ACC112 (cell line): ENCODE measurements around the gene DYNC1H1.
"Not testable (repeated sequence)": the region's sequence is repeated elsewhere in the genome, so short reads cannot be mapped to it uniquely, and the experiment has no call there.

Experiments
- H2AFZ ChIP-seq: fragments of 200-600 bp; sonication (generic); one replicate; pipeline ENCODE4 v1.6.0; 2017; ENCODE audit warnings: antibody characterized with exemption, low read length; ENCODE audit not compliant: unreplicated experiment
- H3K27ac ChIP-seq: fragments of 200-600 bp; sonication (generic); 2 replicates; pipeline ENCODE4 v1.5.1; 2014; ENCODE audit warnings: low read depth, mild to moderate bottlenecking, antibody characterized with exemption, low read length, moderate library complexity
- H3K27me3 ChIP-seq: fragments of 200-600 bp; sonication (generic); 2 replicates; pipeline ENCODE4 v1.6.1; 2014; ENCODE audit warnings: mild to moderate bottlenecking, antibody characterized with exemption, low read length, moderate library complexity, mixed read lengths; ENCODE audit not compliant: insufficient read depth
- H3K36me3 ChIP-seq: fragments of 200-600 bp; sonication (generic); 2 replicates; pipeline ENCODE4 v1.6.1; 2016; ENCODE audit warnings: mild to moderate bottlenecking, antibody characterized with exemption, low read length, moderate library complexity, mixed read lengths; ENCODE audit not compliant: insufficient read depth
- H3K4me1 ChIP-seq: fragments of 200-600 bp; sonication (generic); one replicate; pipeline ENCODE4 v1.6.1; 2016; ENCODE audit warnings: low read length, mixed read lengths; ENCODE audit not compliant: insufficient read depth, unreplicated experiment, control insufficient read depth
- H3K4me3 ChIP-seq: fragments of 200-600 bp; sonication (generic); 2 replicates; pipeline ENCODE4 v1.5.1; 2014; ENCODE audit warnings: mild to moderate bottlenecking, low read depth, low read length
- H3K79me2 ChIP-seq: fragments of 200-600 bp; sonication (generic); one replicate; pipeline ENCODE4 v1.6.0; 2016; ENCODE audit warnings: low read length; ENCODE audit not compliant: control insufficient read depth, unreplicated experiment, insufficient read depth

DYNC1H1 gene

DNA sequence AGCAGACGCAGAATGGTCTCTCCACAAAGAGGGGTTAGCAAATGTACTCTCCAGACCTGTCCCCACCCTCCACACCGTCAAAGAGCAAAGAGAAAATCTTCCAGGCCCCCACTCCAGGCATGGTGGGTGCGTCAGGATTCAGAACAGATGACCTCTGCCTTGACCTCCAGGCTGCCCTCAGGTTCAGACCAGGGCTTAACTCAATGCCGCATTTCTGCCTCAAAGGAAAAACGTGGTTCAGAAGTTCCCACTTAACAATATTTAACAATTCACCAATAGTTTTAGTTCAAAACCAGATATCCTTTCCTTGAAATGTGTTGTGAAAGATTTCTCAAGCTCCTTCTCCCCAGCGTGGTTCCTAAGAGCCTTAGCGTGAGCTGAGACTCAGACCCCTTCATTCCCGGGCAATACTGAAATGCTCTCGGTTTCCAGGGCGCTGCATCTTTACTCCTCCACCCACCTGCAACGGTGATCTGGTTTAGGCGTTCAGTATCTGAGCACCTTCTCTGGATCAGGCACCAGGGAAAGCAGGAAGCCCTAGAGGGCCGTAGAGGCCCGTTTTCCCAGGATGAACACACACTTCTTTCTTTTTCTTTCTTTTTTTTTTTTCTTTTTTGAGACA is 99.5 kb downstream of the DYNC1H1 start:
- Histone ChIP-seq H3K4me1 (no peaks in the 10 kb centered on the region), H3K79me2 (no peaks in the 10 kb centered on the region), H3K27me3 (no peaks in the 10 kb centered on the region), H3K27ac (no peak overlapping the region), H3K36me3 (no peaks in the 10 kb centered on the region), H3K4me3 (no peak overlapping the region), H2AFZ (no peak overlapping the region)

DNA sequence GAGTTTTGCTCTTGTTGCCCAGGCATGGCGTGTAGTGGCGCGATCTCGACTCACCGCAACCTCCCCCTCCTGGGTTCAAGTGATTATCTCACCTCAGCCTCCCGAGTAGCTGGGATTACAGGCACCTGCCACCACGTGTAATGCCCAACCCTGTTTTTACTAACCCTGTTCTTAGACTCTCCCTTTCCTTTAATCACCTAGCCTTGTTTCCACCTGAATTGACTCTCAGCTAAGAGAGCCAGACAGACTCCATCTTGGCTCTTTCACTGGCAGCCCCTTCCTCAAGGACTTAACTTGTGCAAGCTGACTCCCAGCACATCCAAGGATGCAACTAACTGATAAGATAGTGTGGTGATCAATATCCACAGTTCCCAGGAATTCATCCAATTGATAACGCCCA is 100.2 kb downstream of the DYNC1H1 start:
- H3K79me2 ChIP-seq, H3K4me3 ChIP-seq, H3K4me1 ChIP-seq, H3K27me3 ChIP-seq, H3K27ac ChIP-seq, H3K36me3 ChIP-seq, H2AFZ ChIP-seq: not testable (repeated sequence)

DNA sequence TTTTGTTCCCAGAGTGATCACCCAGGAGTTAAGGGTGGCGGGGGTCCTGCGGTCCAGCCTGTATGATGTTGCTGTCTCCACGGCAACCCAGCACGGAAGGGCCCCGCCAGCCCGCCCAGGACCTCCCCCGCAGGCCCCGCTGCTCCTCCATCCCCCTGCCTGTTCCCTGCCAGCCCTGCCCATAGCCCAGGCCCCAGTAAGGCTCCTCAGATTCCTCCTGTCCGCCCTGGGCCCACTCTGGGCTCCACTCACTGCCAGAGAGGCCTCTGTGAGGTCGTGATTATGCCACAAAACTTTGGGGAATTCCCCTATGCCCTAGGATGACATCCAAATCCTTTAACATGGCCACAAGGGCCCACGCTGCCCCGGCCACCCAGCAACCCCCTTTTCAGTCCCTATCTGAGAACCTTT is 101.7 kb downstream of the DYNC1H1 start:
- H3K36me3 ChIP-seq = no peaks in the 10 kb centered on the region
- H2AFZ ChIP-seq = no peak overlapping the region
- no peak overlapping the region for H3K4me3 ChIP-seq
- H3K27ac ChIP-seq = no peak overlapping the region
- H3K79me2 ChIP-seq = no peaks in the 10 kb centered on the region
- no peaks in the 10 kb centered on the region for H3K27me3 ChIP-seq
- peaks cover under 1% of the 10 kb centered on the region for H3K4me1 ChIP-seq

GRCh38 chr14:102071283-102071998 is 107.1 kb downstream of the DYNC1H1 start:
- peaks cover 8% of the 10 kb centered on the region for H3K4me1 ChIP-seq
- no peaks in the 10 kb centered on the region for H3K36me3 ChIP-seq
- H2AFZ ChIP-seq = no peak overlapping the region
- no peak overlapping the region; the same call in 1 of the 2 replicates for H3K27ac ChIP-seq
- no peak overlapping the region for H3K4me3 ChIP-seq
- no peaks in the 10 kb centered on the region for H3K79me2 ChIP-seq
- no peaks in the 10 kb centered on the region for H3K27me3 ChIP-seq

GRCh38 chr14:102074415-102074964 is 110.1 kb downstream of the DYNC1H1 start:
- H3K36me3 ChIP-seq = peaks cover 1% of the 10 kb centered on the region; the same call in 1 of the 2 replicates
- no peak overlapping the region for H2AFZ ChIP-seq
- H3K79me2 ChIP-seq = no peaks in the 10 kb centered on the region
- no peak overlapping the region for H3K27ac ChIP-seq
- no peaks in the 10 kb centered on the region for H3K27me3 ChIP-seq
- H3K4me3 ChIP-seq = no peak overlapping the region
- peaks cover 8% of the 10 kb centered on the region for H3K4me1 ChIP-seq

GRCh38 chr14:102075155-102075554 is 110.8 kb downstream of the DYNC1H1 start:
- Histone ChIP-seq H3K79me2 (no peaks in the 10 kb centered on the region), H3K27me3 (no peaks in the 10 kb centered on the region), H3K4me1 (peaks cover 8% of the 10 kb centered on the region), H3K36me3 (peaks cover 8% of the 10 kb centered on the region), H3K4me3 (no peak overlapping the region), H3K27ac (no peak overlapping the region), H2AFZ (no peak overlapping the region)

DNA sequence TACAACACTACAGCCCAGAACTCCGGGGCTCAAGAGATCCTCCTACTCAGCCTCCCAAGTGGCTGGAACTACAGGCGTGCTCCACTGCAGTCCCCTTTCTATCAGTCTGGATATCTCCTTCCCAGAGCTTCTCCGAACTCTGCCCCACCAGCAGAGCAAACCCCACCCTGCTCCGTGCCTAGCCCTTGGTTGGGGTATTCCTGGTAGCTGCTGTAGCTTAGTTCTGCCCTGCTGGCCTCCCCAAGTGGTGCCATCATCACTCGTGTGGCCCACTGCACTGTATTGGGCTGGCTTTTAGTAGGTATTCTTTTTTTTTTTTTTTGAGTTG is 113.0 kb downstream of the DYNC1H1 start:
- Histone ChIP-seq H2AFZ (no peak overlapping the region), H3K36me3 (peaks cover 30% of the 10 kb centered on the region), H3K27me3 (no peaks in the 10 kb centered on the region), H3K27ac (no peak overlapping the region), H3K4me3 (no peak overlapping the region), H3K4me1 (peaks cover 5% of the 10 kb centered on the region), H3K79me2 (peaks cover 8% of the 10 kb centered on the region)

- H2AFZ ChIP-seq, H3K27me3 ChIP-seq, H3K27ac ChIP-seq, H3K4me3 ChIP-seq: not testable (repeated sequence)
- H3K4me1 ChIP-seq = peaks cover 15% of the 10 kb centered on the region
- peaks cover 40% of the 10 kb centered on the region for H3K36me3 ChIP-seq
- H3K79me2 ChIP-seq = peaks cover 18% of the 10 kb centered on the region
These were observed 114.0 kb downstream of the DYNC1H1 start for GRCh38 chr14:102078361-102078791.

- no peak overlapping the region for H3K4me3 ChIP-seq
- peaks cover 22% of the 10 kb centered on the region for H3K4me1 ChIP-seq
- H3K36me3 ChIP-seq = peaks cover 45% of the 10 kb centered on the region
- no peak overlapping the region for H2AFZ ChIP-seq
- H3K79me2 ChIP-seq = peaks cover 24% of the 10 kb centered on the region
- H3K27ac ChIP-seq = no peak overlapping the region
- H3K27me3 ChIP-seq = no peaks in the 10 kb centered on the region
These were observed 114.7 kb downstream of the DYNC1H1 start for GRCh38 chr14:102078831-102079699.

- Histone ChIP-seq H3K4me3 (no peak overlapping the region), H3K27me3 (no peaks in the 10 kb centered on the region), H3K79me2 (peaks cover 30% of the 10 kb centered on the region), H2AFZ (no peak overlapping the region), H3K4me1 (peaks cover 28% of the 10 kb centered on the region), H3K36me3 (peaks cover 50% of the 10 kb centered on the region), H3K27ac (no peak overlapping the region)
These were observed 115.3 kb downstream of the DYNC1H1 start for GRCh38 chr14:102079700-102079979.
